Liver (tissue), 3 donors: Measurements from ENCODE around the gene ZNF532.

ENCODE experiments used
- FOXA1 ChIP-seq: IDR thresholded peaks from 2 replicates; pipeline ENCODE4 v1.6.1; 2016; ENCODE audit warnings: antibody characterized with exemption
- FOXA2 ChIP-seq: IDR thresholded peaks from 2 replicates; pipeline ENCODE4 v1.6.1; 2016; ENCODE audit warnings: antibody characterized with exemption
- GABPA ChIP-seq, 2 donors: IDR thresholded peaks in 1 of 2; conservative IDR thresholded peaks in 1 of 2; 2 replicates each; pipeline ENCODE4 v1.6.1; 2016; ENCODE audit warnings: antibody characterized with exemption in 2 of 2, mild to moderate bottlenecking in 1 of 2, moderate library complexity in 1 of 2
- HNF4A ChIP-seq, 2 donors: conservative IDR thresholded peaks; 2 replicates each; pipeline ENCODE4 v1.6.1; 2016; ENCODE audit warnings: antibody characterized with exemption in 2 of 2, mild to moderate bottlenecking in 2 of 2
- RAD21 ChIP-seq, 2 donors: IDR thresholded peaks; 2 replicates each; pipeline ENCODE4 v1.6.1; 2016; ENCODE audit warnings: antibody characterized with exemption in 2 of 2, mild to moderate bottlenecking in 2 of 2
- RXRA ChIP-seq, 2 donors: IDR thresholded peaks; 2 replicates each; pipeline ENCODE4 v1.6.1; 2017 to 2018; ENCODE audit warnings: antibody characterized with exemption in 2 of 2, mild to moderate bottlenecking in 1 of 2
- SP1 ChIP-seq: IDR thresholded peaks from 2 replicates; pipeline ENCODE4 v1.6.1; 2018; ENCODE audit warnings: antibody characterized with exemption, mild to moderate bottlenecking
- TAF1 ChIP-seq: conservative IDR thresholded peaks from 2 replicates; pipeline ENCODE4 v1.6.1; 2016; ENCODE audit warnings: antibody characterized with exemption, mild to moderate bottlenecking
- YY1 ChIP-seq: IDR thresholded peaks from 2 replicates; pipeline ENCODE4 v1.6.1; 2016; ENCODE audit warnings: antibody characterized with exemption, mild to moderate bottlenecking
- TF ChIP-seq, protein P1 (sequence below): fragments of 150-350 bp; IDR thresholded peaks from 2 replicates; pipeline ENCODE4 v1.5.1; 2017; ENCODE audit warnings: improper control_type of control experiment, low read depth, low read length; ENCODE audit not compliant: missing input control
- TF ChIP-seq, protein P2 (sequence below): IDR thresholded peaks from 2 replicates; pipeline ENCODE4 v1.6.1; 2016; ENCODE audit warnings: antibody characterized with exemption
- TF ChIP-seq, protein P3 (sequence below): IDR thresholded peaks from 2 replicates; pipeline ENCODE4 v1.6.1; 2016; ENCODE audit warnings: antibody characterized with exemption
- TF ChIP-seq, protein P4 (sequence below): IDR thresholded peaks from 2 replicates; pipeline ENCODE4 v1.6.1; 2016; ENCODE audit warnings: antibody characterized with exemption, mild to moderate bottlenecking
- donor health status: healthy.
- donor health status: healthy.

DNA sequence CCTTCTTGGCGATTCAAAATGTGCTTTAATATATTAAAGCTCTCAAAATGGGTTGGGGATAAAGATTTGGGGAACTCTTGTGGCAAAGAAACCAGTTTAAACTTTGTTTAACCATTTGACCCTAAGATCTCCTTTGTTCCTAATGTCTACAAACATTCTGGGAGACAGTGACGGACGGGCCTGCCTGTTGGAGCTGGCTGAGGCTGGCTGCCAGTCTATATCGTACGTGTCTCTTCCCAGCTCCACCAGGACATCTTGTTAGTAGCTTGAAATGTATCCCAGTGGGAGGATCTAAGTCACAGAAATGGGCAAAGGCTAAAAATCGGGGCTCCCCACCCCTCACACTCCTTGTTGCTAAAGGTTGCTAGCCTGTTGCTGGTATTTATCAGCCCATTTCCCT lies 30.7 kb downstream of the ZNF532 start:
- TF ChIP-seq RAD21 (IDR thresholded peaks at IDR 0.05) (no peak), RXRA (IDR thresholded peaks at IDR 0.05) (no peak), GABPA (IDR thresholded peaks at IDR 0.05 in 1 of 2, conservative IDR thresholded peaks at IDR 0.05 in 1 of 2) (no peak), TAF1 (no peak), HNF4A (conservative IDR thresholded peaks at IDR 0.05) (no peak), FOXA1 (no peak), YY1 (no peak), SP1 (no peak), FOXA2 (no peak)
- TF ChIP-seq, protein P1, sequence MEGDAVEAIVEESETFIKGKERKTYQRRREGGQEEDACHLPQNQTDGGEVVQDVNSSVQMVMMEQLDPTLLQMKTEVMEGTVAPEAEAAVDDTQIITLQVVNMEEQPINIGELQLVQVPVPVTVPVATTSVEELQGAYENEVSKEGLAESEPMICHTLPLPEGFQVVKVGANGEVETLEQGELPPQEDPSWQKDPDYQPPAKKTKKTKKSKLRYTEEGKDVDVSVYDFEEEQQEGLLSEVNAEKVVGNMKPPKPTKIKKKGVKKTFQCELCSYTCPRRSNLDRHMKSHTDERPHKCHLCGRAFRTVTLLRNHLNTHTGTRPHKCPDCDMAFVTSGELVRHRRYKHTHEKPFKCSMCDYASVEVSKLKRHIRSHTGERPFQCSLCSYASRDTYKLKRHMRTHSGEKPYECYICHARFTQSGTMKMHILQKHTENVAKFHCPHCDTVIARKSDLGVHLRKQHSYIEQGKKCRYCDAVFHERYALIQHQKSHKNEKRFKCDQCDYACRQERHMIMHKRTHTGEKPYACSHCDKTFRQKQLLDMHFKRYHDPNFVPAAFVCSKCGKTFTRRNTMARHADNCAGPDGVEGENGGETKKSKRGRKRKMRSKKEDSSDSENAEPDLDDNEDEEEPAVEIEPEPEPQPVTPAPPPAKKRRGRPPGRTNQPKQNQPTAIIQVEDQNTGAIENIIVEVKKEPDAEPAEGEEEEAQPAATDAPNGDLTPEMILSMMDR = no peak
- TF ChIP-seq, protein P2, sequence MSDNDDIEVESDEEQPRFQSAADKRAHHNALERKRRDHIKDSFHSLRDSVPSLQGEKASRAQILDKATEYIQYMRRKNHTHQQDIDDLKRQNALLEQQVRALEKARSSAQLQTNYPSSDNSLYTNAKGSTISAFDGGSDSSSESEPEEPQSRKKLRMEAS = no peak
- TF ChIP-seq, protein P3, sequence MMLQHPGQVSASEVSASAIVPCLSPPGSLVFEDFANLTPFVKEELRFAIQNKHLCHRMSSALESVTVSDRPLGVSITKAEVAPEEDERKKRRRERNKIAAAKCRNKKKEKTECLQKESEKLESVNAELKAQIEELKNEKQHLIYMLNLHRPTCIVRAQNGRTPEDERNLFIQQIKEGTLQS = no peak
- TF ChIP-seq, protein P4, sequence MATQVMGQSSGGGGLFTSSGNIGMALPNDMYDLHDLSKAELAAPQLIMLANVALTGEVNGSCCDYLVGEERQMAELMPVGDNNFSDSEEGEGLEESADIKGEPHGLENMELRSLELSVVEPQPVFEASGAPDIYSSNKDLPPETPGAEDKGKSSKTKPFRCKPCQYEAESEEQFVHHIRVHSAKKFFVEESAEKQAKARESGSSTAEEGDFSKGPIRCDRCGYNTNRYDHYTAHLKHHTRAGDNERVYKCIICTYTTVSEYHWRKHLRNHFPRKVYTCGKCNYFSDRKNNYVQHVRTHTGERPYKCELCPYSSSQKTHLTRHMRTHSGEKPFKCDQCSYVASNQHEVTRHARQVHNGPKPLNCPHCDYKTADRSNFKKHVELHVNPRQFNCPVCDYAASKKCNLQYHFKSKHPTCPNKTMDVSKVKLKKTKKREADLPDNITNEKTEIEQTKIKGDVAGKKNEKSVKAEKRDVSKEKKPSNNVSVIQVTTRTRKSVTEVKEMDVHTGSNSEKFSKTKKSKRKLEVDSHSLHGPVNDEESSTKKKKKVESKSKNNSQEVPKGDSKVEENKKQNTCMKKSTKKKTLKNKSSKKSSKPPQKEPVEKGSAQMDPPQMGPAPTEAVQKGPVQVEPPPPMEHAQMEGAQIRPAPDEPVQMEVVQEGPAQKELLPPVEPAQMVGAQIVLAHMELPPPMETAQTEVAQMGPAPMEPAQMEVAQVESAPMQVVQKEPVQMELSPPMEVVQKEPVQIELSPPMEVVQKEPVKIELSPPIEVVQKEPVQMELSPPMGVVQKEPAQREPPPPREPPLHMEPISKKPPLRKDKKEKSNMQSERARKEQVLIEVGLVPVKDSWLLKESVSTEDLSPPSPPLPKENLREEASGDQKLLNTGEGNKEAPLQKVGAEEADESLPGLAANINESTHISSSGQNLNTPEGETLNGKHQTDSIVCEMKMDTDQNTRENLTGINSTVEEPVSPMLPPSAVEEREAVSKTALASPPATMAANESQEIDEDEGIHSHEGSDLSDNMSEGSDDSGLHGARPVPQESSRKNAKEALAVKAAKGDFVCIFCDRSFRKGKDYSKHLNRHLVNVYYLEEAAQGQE = no peak
